Measurements from ENCODE around the gene NEK5.
"Not testable (repeated sequence)": the region's sequence is repeated elsewhere in the genome, so short reads cannot be mapped to it uniquely, and the experiment has no call there.

NEK5 gene

DNA sequence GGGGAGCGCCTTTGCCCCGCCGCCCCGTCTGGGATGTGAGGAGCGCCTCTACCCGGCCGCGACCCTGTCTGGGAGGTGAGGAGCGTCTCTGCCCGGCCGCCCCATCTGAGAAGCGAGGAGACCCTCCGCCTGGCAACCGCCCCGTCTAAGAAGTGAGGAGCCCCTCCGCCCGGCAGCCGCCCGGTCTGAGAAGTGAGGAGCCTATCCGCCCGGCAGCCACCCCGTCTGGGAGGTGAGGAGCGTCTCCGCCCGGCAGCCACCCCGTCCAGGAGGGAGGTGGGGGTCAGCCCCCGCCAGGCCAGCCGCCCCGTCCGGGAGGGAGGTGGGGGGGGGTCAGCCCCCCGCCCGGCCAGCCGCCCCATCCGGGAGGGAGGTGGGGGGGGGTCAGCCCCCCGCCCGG is 49.0 kb downstream of the NEK5 start:
- DNase-seq: not testable (repeated sequence)

DNA sequence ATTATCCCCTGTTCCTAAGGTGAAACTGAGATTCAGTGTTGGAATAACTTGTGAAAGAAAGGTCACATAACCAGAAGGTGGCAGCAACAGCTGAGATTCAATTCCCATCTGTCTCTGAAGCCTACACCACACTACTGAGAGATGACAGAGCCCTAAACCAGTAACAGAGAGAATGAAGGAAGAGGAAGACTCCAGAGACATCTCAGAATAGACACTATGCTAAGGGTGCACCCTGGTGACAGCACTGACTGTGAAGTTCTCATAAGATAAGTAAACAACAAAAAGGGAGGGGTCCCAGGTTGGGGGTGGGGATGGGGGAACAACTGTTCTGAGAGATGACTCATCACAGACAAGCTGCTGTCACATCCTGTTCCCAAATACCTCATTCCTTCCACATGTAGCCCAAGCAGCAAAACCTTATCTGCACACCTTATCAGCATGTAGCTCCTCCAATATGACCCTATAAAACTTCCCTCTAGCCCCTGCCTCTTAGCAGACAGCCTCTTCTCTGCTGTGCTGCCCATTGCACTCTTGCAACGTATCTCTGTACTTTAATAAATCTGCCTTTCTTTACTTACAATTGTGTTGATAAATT is 57.8 kb downstream of the NEK5 start:
- no peak for DNase-seq

- DNase-seq: no peak
Measured at GRCh38 chr13:52067237-52067636, 61.6 kb downstream of the NEK5 start.

GRCh38 chr13:52061587-52061986 is 67.3 kb downstream of the NEK5 start:
- no peak for DNase-seq

DNA sequence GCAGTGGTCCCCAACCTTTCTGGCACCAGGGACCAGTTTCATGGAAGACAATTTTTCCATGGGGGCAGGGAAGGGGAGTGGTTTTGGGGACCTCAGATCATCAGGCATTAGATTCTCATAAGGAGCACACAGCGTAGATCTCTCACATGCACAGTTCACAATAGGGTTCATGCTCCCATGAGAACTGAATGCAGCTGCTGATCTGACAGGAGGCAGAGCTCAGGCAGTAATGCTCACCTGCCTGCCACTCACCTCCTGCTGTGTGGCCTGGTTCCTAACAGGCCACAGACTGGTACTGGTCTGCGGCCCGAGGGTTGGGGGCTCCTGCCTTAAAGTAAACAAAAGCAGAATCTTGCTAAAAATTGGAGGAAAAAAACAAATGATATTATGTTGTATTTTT is 67.8 kb downstream of the NEK5 start:
- DNase-seq: not testable (repeated sequence)

GRCh38 chr13:52053460-52053859 is 75.4 kb downstream of the NEK5 start:
- DNase-seq: no peak

GRCh38 chr13:52051400-52051799 is 77.5 kb downstream of the NEK5 start:
- DNase-seq: no peak

DNA sequence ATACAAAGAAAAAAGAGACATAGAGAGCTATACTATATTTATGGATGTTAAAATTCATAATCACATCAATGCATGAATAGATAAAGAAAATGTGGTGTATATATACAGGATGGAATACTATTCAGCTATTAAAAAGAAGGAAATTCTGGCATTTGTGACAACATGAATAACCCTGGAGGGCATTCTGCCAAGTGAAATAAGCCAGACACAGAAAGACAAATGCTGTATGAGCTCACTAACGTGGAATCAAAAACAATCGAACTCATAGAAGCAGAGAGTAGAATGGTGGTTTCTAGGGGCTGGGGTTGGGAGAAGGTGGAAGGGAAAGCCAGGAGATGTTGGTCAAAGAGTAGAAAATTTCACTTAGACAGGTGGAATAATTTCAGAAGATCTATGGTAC is 80.4 kb downstream of the NEK5 start:
- DNase-seq: no peak

DNA sequence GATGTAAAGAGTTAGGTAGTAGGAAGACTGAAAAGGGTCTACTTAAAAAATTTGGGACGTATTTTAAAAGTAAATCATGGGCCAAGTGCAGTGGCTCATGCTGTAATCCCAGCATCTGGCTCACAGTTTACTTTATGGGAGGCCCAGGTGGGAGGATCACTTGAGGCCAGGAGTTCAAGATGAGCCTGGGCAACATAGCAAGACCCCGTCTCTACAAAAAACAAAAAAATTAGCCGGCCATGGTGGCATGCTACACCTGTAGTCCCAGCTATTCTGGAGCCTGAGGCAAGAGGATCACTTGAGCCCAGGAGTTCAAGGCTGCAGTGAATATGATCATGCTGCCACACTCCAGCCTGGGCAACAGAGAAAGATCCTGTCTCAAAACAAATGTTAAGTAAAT is 81.4 kb downstream of the NEK5 start:
- DNase-seq: no peak

DNA sequence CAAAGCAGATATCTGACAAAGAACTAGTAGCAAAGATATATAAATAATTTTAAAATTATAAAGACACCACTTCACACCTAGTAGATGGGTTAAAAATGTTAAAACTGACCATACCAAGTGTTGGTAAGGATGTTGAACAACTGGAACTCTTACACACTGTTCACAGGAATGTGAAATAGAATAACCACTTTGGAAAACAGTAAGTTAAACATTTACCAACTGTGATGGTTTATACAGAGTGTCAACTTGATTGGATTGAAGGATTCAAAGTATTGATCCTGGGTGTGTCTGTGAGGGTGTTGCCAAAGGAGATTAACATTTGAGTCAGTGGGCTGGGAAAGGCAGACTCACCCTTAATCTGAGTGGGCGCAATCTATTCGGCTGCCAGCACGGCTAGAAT is 85.2 kb downstream of the NEK5 start:
- DNase-seq: no peak

- no peak for DNase-seq
Measured at GRCh38 chr13:52036037-52036436, 92.8 kb downstream of the NEK5 start.

DNA sequence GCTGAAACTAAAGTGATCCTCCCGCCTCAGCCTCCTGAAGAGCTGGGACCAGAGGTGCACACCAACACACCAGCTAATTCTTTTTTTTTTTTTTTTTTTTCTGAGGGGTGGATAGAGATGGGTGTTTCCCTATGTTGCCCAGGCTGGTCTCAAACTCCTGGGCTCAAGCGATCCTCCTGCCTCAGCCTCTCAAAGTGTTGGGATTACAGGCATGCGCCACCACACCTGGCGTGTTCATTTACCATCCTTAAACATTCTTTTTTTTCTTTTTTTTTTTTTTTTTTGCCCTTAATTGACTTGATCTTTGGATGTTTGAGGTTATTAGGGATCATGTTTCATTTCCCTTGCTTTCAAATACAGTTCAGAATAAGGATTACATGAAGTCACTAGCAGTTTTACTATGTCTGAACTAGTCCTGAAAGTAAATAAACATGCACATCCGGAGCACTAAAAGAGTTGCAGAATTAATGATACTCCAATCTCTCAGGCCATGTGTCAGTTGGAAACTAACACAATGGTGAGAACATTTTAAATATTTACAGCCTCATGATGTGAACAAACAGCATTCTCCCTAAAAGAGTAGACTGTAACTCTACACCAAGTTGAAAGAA is 94.2 kb downstream of the NEK5 start:
- no peak for DNase-seq

DNA sequence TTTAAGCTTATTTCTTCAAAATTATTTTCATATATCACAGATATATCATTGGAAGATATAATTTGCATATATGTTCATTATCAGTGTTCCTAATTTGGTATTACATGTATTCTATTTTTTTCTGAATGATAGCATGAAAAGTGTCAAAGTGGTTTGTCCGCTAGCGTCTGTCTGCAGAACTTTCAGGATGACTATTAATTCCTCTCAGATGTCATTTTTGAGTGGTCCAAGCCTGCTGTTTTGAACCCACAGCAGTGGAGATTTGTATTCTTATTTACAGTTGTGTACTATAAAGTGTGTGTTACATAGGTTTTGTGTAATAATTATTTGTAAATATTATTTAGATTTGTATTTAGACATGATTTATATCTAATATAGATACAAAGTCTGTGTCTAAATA is 95.8 kb downstream of the NEK5 start:
- DNase-seq: no peak

GRCh38 chr13:52030401-52030800 is 98.5 kb downstream of the NEK5 start:
- DNase-seq: not testable (repeated sequence)

DNA sequence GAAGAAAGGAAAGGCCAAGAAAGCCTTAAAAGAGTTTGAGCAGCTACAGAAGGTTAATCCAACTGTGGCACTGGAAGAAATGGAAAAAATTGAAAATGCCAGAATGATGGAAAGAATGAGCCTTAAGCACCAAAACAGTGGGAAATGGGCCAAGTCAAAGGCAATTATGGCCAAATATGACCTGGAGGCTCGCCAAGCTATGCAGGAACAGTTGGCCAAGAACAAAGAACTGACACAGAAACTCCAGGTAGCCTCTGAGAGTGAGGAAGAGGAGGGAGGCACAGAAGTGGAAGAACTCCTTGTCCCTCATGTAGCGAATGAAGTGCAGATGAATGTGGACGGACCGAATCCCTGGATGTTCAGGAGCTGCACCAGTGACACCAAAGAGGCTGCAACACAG is 99.3 kb downstream of the NEK5 start:
- no peak for DNase-seq

DNA sequence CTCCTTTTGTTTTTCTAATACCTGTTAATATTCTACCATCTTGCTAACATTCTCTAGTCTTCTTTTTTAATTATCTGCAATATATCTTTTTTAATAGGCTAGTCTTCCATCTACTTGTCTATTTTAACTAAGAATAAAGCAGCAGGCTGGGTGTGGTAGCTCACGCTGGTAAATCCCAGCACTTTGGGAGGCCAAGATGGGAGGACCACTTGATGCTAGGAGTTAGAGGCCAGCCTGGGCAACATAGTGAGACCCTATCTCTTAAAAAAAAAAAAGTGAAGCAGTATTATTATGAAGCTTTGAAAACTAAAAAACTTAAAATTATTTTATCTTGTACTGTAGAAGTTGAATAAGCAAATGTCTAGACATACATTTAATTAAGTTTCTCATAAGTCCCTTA is 101.0 kb downstream of the NEK5 start:
- DNase-seq: no peak

- DNase-seq: no peak
Measured at GRCh38 chr13:52026246-52026626, 102.6 kb downstream of the NEK5 start.

- DNase-seq: no peak
Measured at GRCh38 chr13:52025475-52026245, 103.2 kb downstream of the NEK5 start.

DNA sequence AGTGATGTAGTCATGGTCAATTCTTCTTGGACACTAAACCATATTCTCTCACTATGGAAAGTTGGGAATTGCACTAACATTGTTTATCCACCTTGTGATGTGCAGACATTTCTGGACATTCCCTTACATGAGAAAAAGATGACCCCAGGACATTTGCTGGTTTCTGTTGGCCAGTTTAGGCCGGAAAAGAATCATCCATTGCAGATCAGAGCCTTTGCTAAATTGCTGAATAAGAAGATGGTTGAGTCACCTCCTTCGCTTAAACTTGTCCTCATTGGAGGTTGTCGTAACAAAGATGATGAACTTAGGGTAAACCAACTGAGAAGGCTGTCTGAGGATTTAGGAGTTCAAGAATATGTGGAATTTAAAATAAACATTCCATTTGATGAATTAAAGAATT is 104.4 kb downstream of the NEK5 start, which contains the start of gene UTP14C:
UTP14C (plus strand) TSS at position 211 of the 400 bp plus-strand sequence. CDS start 4,114 bp downstream, outside the sequence.
- DNase-seq: no peak

DNA sequence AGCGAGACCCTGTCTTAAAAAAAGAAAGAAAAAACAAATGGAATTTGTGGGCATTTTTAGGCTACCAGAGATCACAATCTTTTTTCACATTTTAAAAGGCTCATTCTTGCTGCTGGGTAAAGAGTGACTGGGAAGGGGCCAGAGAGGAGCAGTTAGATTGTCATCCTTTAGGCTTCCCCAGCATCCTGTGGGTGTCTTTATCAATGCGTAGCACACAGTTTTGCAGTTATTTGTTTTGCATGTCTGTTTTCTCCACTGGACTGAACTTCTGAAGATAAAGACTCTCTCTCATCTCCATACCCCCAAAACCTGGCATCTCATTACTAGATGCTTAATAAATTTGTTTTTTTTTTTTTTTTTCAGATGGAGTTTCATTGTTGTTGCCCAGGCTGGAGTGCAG is 106.5 kb downstream of the NEK5 start:
- no peak for DNase-seq

DNA sequence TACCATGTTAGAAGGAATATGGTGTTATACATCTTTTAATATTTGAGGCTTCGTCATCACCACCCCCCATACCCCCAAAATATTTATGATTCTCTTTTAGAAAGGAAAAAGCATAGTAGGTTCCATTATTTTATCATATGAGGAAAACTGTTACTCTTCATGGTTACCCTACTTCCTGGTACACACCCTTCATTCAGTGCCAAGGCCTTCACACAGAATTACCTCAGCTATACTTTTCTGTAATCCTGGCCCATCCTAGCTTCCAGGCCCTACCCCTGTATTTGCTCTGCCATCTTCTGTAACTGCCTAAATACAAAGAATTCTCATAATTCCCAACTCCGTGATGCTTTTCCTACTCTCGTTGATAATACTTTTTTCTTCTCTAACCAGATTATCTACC is 108.7 kb downstream of the NEK5 start:
- DNase-seq: no peak

GRCh38 chr13:52016296-52016695 is 112.6 kb downstream of the NEK5 start:
- DNase-seq: no peak

DNA sequence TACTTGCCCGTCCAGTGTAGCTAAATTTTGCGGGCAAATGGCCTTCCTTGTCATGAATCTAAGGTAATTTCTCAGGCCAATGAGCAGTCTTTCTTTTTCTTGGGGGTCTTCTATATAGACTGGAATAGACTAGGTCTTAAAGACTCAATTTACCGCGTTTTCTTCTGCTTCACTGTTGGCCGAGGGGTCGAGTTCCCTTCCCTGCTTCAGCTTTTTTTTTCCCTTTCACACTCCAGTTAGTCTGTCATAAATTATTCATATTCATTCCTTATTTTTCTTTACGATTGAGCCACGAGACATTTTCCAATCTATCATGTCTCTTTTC is 116.4 kb downstream of the NEK5 start:
- no peak for DNase-seq
